ENCODE measurements around the gene FRMD4A.

Gene FRMD4A

GRCh38 chr10:13724484-13724883 is 606.2 kb downstream of the FRMD4A start:
- Histone ChIP-seq H3K4me3 (replicated peaks; ENCODE audit: insufficient read depth, low read length) (no peak overlapping the region), H3K27ac (replicated peaks) (no peak overlapping the region)
- TF ChIP-seq POLR2AphosphoS5 (IDR thresholded peaks at IDR 0.05; ENCODE audit: low read depth) (no peak), CTCF (IDR thresholded peaks at IDR 0.05; ENCODE audit: insufficient read depth, low read length) (no peak), SPI1 (IDR thresholded peaks at IDR 0.05; ENCODE audit: borderline replicate concordance, low read depth) (no peak), REST (IDR thresholded peaks at IDR 0.05; ENCODE audit: insufficient replicate concordance, low read depth) (no peak), GABPA (IDR thresholded peaks at IDR 0.05; ENCODE audit: low read depth) (no peak)

GRCh38 chr10:13722747-13723653 is 607.7 kb downstream of the FRMD4A start:
- TF ChIP-seq REST (IDR thresholded peaks at IDR 0.05; ENCODE audit: insufficient replicate concordance, low read depth) (no peak), CTCF (IDR thresholded peaks at IDR 0.05; ENCODE audit: insufficient read depth, low read length) (no peak), GABPA (IDR thresholded peaks at IDR 0.05; ENCODE audit: low read depth) (no peak), POLR2AphosphoS5 (IDR thresholded peaks at IDR 0.05; ENCODE audit: low read depth) (no peak), SPI1 (IDR thresholded peaks at IDR 0.05; ENCODE audit: borderline replicate concordance, low read depth) (no peak)
- no peak overlapping the region for H3K4me3 ChIP-seq (replicated peaks; ENCODE audit: insufficient read depth, low read length)
- no peaks in the 10 kb centered on the region for H3K27me3 ChIP-seq (ENCODE audit: insufficient read depth, poor library complexity, severe bottlenecking)
- no peak overlapping the region for H3K27ac ChIP-seq (replicated peaks)
- no peak for DNase-seq (ENCODE audit: low read depth in 1 of 2, low spot score in 1 of 2)

More at GRCh38 chr10:13724484-13724883, 606.2 kb downstream of the FRMD4A start:
- H3K27me3 ChIP-seq (ENCODE audit: insufficient read depth, poor library complexity, severe bottlenecking) = no peaks in the 10 kb centered on the region
- no peak for DNase-seq (ENCODE audit: low read depth in 1 of 2, low spot score in 1 of 2)

- Histone ChIP-seq H3K4me3 (replicated peaks; ENCODE audit: insufficient read depth, low read length) (no peak overlapping the region), H3K27me3 (ENCODE audit: insufficient read depth, poor library complexity, severe bottlenecking) (no peaks in the 10 kb centered on the region), H3K27ac (replicated peaks) (no peak overlapping the region)
- no peak for DNase-seq (ENCODE audit: low read depth in 1 of 2, low spot score in 1 of 2)
- no peak for TF ChIP-seq SPI1 (IDR thresholded peaks at IDR 0.05; ENCODE audit: borderline replicate concordance, low read depth)
- TF ChIP-seq POLR2AphosphoS5 (IDR thresholded peaks at IDR 0.05; ENCODE audit: low read depth) = no peak
- no peak for TF ChIP-seq CTCF (IDR thresholded peaks at IDR 0.05; ENCODE audit: insufficient read depth, low read length)
- TF ChIP-seq REST (IDR thresholded peaks at IDR 0.05; ENCODE audit: insufficient replicate concordance, low read depth) = no peak
- no peak for TF ChIP-seq GABPA (IDR thresholded peaks at IDR 0.05; ENCODE audit: low read depth)
Observed at GRCh38 chr10:13721486-13721885, 609.2 kb downstream of the FRMD4A start.

Data from HL-60 (cell line).